H9 (cell line): ENCODE data around the gene RNU1-3. TPM values are rescaled to one million over a fixed set of nuclear protein-coding genes. Genes with fewer than 3 reads are reported as not detected.
"Not testable (repeated sequence)": the region's sequence is repeated elsewhere in the genome, so short reads cannot be mapped to it uniquely, and the experiment has no call there.

ENCODE experiments used
- DNase-seq: peaks from one replicate; pipeline ENCODE4 v3.0.0-alpha.2; 2017
- H2AFZ ChIP-seq: one replicate; pipeline ENCODE4 v1.6.1; 2013; ENCODE audit warnings: mild to moderate bottlenecking, low read length, control low read depth, moderate library complexity
- H2AK5ac ChIP-seq: 2 replicates; pipeline ENCODE4 v1.6.1; 2013; ENCODE audit warnings: low read length, control low read depth, mixed read lengths; ENCODE audit not compliant: insufficient read length
- H2BK120ac ChIP-seq: one replicate; pipeline ENCODE4 v1.6.1; 2013; ENCODE audit warnings: low read depth, mild to moderate bottlenecking, low read length, control low read depth, inconsistent platforms; ENCODE audit not compliant: poor library complexity, severe bottlenecking
- H2BK12ac ChIP-seq: 2 replicates; pipeline ENCODE4 v1.6.1; 2013; ENCODE audit warnings: low read length, control low read depth, mixed read lengths, low read depth; ENCODE audit not compliant: insufficient read length
- H2BK15ac ChIP-seq: 2 replicates; pipeline ENCODE4 v1.6.1; 2013; ENCODE audit warnings: low read depth, low read length, control low read depth
- H2BK20ac ChIP-seq: one replicate; pipeline ENCODE4 v1.6.1; 2013; ENCODE audit warnings: low read depth, mild to moderate bottlenecking, low read length, control low read depth, inconsistent platforms; ENCODE audit not compliant: poor library complexity, severe bottlenecking
- H2BK5ac ChIP-seq: 2 replicates; pipeline ENCODE4 v1.6.1; 2013; ENCODE audit warnings: low read length, control low read depth, mixed read lengths; ENCODE audit not compliant: insufficient read length
- H3K14ac ChIP-seq: 2 replicates; pipeline ENCODE4 v1.6.1; 2013; ENCODE audit warnings: low read length, control low read depth; ENCODE audit not compliant: insufficient read depth
- H3K18ac ChIP-seq: 2 replicates; pipeline ENCODE4 v1.6.1; 2013; ENCODE audit warnings: low read depth, mild to moderate bottlenecking, mixed read lengths, low read length, control low read depth; ENCODE audit not compliant: insufficient read length
- H3K23ac ChIP-seq: 2 replicates; pipeline ENCODE4 v1.6.1; 2013; ENCODE audit warnings: low read length, control low read depth, mixed read lengths, low read depth; ENCODE audit not compliant: insufficient read length
- H3K23me2 ChIP-seq: 2 replicates; pipeline ENCODE4 v1.6.1; 2013; ENCODE audit warnings: low read depth, mild to moderate bottlenecking, mixed read lengths, low read length, control low read depth; ENCODE audit not compliant: insufficient read length, poor library complexity, severe bottlenecking
- H3K27ac ChIP-seq: 2 replicates; pipeline ENCODE4 v1.5.1; 2013; ENCODE audit warnings: low read length, control low read depth, mixed read lengths, low read depth; ENCODE audit not compliant: insufficient read length
- H3K27me3 ChIP-seq: 2 replicates; pipeline ENCODE4 v1.6.1; 2013; ENCODE audit warnings: low read length, control low read depth, inconsistent platforms; ENCODE audit not compliant: insufficient read depth
- H3K4ac ChIP-seq: 2 replicates; pipeline ENCODE4 v1.6.1; 2013; ENCODE audit warnings: low read depth, mild to moderate bottlenecking, control low read depth, inconsistent platforms, low read length, moderate library complexity
- H3K4me1 ChIP-seq: 2 replicates; pipeline ENCODE4 v1.6.1; 2013; ENCODE audit warnings: low read length, control low read depth, inconsistent platforms; ENCODE audit not compliant: insufficient read depth
- H3K4me2 ChIP-seq: 2 replicates; pipeline ENCODE4 v1.6.1; 2013; ENCODE audit warnings: low read length, control low read depth, mixed read lengths; ENCODE audit not compliant: insufficient read length, insufficient read depth
- H3K56ac ChIP-seq: 2 replicates; pipeline ENCODE4 v1.6.1; 2013; ENCODE audit warnings: low read depth, mild to moderate bottlenecking, mixed read lengths, low read length, control low read depth; ENCODE audit not compliant: insufficient read length
- H3K79me1 ChIP-seq: 2 replicates; pipeline ENCODE4 v1.6.1; 2013; ENCODE audit warnings: low read depth, mild to moderate bottlenecking, moderate library complexity, low read length, control low read depth, inconsistent platforms; ENCODE audit not compliant: insufficient read depth, poor library complexity, severe bottlenecking
- H3K79me2 ChIP-seq: 2 replicates; pipeline ENCODE4 v1.6.1; 2013; ENCODE audit warnings: low read length, control low read depth, inconsistent platforms; ENCODE audit not compliant: insufficient read depth
- H3K9ac ChIP-seq: 2 replicates; pipeline ENCODE4 v1.6.1; 2013; ENCODE audit warnings: low read length, control low read depth, mixed read lengths; ENCODE audit not compliant: insufficient read length; ENCODE audit errors: extremely low read depth
- H3K9me3 ChIP-seq: one replicate; pipeline ENCODE4 v1.6.1; 2013; ENCODE audit warnings: low read depth, low read length, inconsistent platforms; ENCODE audit not compliant: control insufficient read depth
- H3T11ph ChIP-seq: one replicate; pipeline ENCODE4 v1.6.1; 2013; ENCODE audit warnings: mild to moderate bottlenecking, low read length, control low read depth, inconsistent platforms
- H4K20me1 ChIP-seq: one replicate; pipeline ENCODE4 v1.6.1; 2013; ENCODE audit not compliant: control insufficient read depth, insufficient read length, insufficient read depth
- H4K5ac ChIP-seq: 2 replicates; pipeline ENCODE4 v1.6.1; 2013; ENCODE audit warnings: low read depth, mild to moderate bottlenecking, mixed read lengths, low read length, control low read depth; ENCODE audit not compliant: insufficient read length
- H4K8ac ChIP-seq: replicated peaks from 2 replicates; pipeline ENCODE4 v1.6.1; 2013; ENCODE audit warnings: low read length, control low read depth, mixed read lengths, low read depth; ENCODE audit not compliant: insufficient read length
- H4K91ac ChIP-seq: 2 replicates; pipeline ENCODE4 v1.6.1; 2013; ENCODE audit warnings: low read depth, mild to moderate bottlenecking, moderate library complexity, mixed read lengths, low read length, control low read depth; ENCODE audit not compliant: insufficient read length
- H3K27ac Mint-ChIP-seq, 3 experiments: 2 replicates in 2 of 3; 3 replicates in 1 of 3; pipeline ENCODE4 v1.8.0; 2020 to 2021; ENCODE audit warnings: mixed read lengths in 3 of 3, mild to moderate bottlenecking in 1 of 3, moderate library complexity in 1 of 3
- H3K27me3 Mint-ChIP-seq: 2 replicates; pipeline ENCODE4 v1.8.0; 2021; ENCODE audit warnings: low read depth, mild to moderate bottlenecking, moderate library complexity, mixed read lengths
- H3K36me3 Mint-ChIP-seq, 3 experiments: 2 replicates in 2 of 3; 3 replicates in 1 of 3; pipeline ENCODE4 v1.8.0; 2020 to 2021; ENCODE audit warnings: low read depth in 3 of 3, mixed read lengths in 3 of 3; ENCODE audit not compliant: insufficient read depth in 1 of 3
- H3K4me1 Mint-ChIP-seq, 2 experiments: 2 replicates each; pipeline ENCODE4 v1.8.0; 2020; ENCODE audit warnings: mixed read lengths in 2 of 2
- H3K4me3 Mint-ChIP-seq, 2 experiments: 2 replicates in 1 of 2; 3 replicates in 1 of 2; pipeline ENCODE4 v1.8.0; 2020 to 2021; ENCODE audit warnings: mild to moderate bottlenecking in 2 of 2, mixed read lengths in 2 of 2, moderate library complexity in 1 of 2
- H3K9me3 Mint-ChIP-seq, 2 experiments: 2 replicates in 1 of 2; 3 replicates in 1 of 2; pipeline ENCODE4 v1.8.0; 2020; ENCODE audit warnings: mild to moderate bottlenecking in 2 of 2, mixed read lengths in 2 of 2, moderate library complexity in 1 of 2
- CTCF ChIP-seq: fragments of 200-600 bp; sonication (generic); conservative IDR thresholded peaks from 3 replicates; pipeline ENCODE4 v1.8.0; 2021; ENCODE audit warnings: antibody characterized with exemption, mild to moderate bottlenecking
- WGBS: extraction: QIAGEN DNeasy Blood & Tissue Kit; methylation state at CpG from one replicate; pipeline ENCODE4 v1.1.7; 2013; ENCODE audit warnings: missing lambda C conversion rate, low lambda C conversion rate, mixed read lengths; ENCODE audit not compliant: insufficient read length; ENCODE audit errors: extremely low coverage; 5-methylcytosine and 5-hydroxymethylcytosine counted together
- total RNA-seq: library from RNA; stranded (reverse); gene quantifications from 2 replicates; pipeline ENCODE4 v1.2.1, GENCODE V29; 2021

Gene RNU1-3
- total RNA-seq, 1 experiment from 2014 or later: 2,051 TPM

DNA sequence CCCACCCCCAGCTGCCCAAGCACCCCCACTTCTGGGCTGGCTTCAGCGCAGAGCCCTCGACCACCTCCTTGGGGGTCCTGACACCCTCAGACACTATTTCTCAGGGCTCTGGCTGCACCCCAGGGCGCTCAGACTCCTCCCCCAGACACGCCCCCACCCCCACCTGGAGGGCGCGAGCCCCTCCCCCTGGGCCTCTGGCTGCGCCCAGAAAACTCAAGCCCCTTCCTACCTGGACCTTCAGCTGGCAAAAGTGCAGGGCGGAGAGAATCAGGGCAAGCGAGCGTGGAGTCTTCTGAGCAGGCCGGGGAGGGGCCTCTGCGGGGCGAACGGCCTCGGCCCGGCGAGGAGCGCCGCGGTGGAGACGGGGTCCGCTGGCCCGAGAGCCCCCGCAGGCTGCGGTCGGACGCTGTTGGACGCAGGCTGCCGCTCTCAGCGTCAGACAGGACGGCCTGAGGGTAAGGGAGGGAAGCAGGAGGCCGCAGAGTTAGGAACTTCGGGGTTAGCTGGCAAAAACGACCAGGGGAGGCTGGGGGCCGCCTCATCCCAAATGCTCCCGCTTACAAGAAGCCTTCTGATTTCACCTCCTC is 36.0 kb downstream of the RNU1-3 start:
- Histone ChIP-seq H2BK5ac (no peak overlapping the region), H3K18ac (no peak overlapping the region), H2BK20ac (no peak overlapping the region), H3K23ac (no peak overlapping the region), H3K14ac (no peak overlapping the region), H3K27ac (no peak overlapping the region), H3K56ac (no peak overlapping the region), H3K4me2 (no peak overlapping the region), H3K23me2 (no peaks in the 10 kb centered on the region), H3K27me3 (no peaks in the 10 kb centered on the region), H3K4me1 (no peaks in the 10 kb centered on the region), H2AK5ac (no peak overlapping the region), H3T11ph (no peak overlapping the region), H3K9me3 (no peaks in the 10 kb centered on the region), H3K79me1 (no peaks in the 10 kb centered on the region), H3K4ac (no peak overlapping the region), H2BK120ac (no peak overlapping the region), H2AFZ (no peak overlapping the region), H2BK12ac (no peak overlapping the region), H4K5ac (no peak overlapping the region), H2BK15ac (no peak overlapping the region), H3K9ac (no peak overlapping the region), H4K20me1 (no peaks in the 10 kb centered on the region), H4K91ac (no peak overlapping the region), H4K8ac (no peak overlapping the region), H3K79me2 (no peaks in the 10 kb centered on the region)
- peaks cover 42 to 82% (median 79%) of the 10 kb centered on the region in 3 experiments for H3K36me3 Mint-ChIP-seq
- H3K9me3 Mint-ChIP-seq: no peaks in the 10 kb centered on the region; a peak in 1 of 5 replicates
- no peaks in the 10 kb centered on the region; a peak in 1 of 4 replicates for H3K4me1 Mint-ChIP-seq
- no peak for TF ChIP-seq CTCF
- DNase-seq: peak; percentile 52
- peak overlapping the region; percentile 36 to 66 (median 45); a peak in 5 of 7 replicates for H3K27ac Mint-ChIP-seq
- no peaks in the 10 kb centered on the region for H3K27me3 Mint-ChIP-seq
- whole genome bisulfite sequencing: no CpG with 5 or more reads among the region's 36 CpGs
- no peak overlapping the region for H3K4me3 Mint-ChIP-seq

GRCh38 chr1:16629916-16630530 is 36.7 kb downstream of the RNU1-3 start:
- H3K4me2 ChIP-seq, H4K5ac ChIP-seq, H2AFZ ChIP-seq, H2BK120ac ChIP-seq, H4K8ac ChIP-seq, H3T11ph ChIP-seq, H2AK5ac ChIP-seq, H3K4me3 Mint-ChIP-seq, H3K4ac ChIP-seq, H2BK20ac ChIP-seq, H3K4me1 ChIP-seq, H4K20me1 ChIP-seq, H3K79me2 ChIP-seq, H3K14ac ChIP-seq, H3K9me3 Mint-ChIP-seq, H3K79me1 ChIP-seq, H3K9ac ChIP-seq, H3K23me2 ChIP-seq, H3K56ac ChIP-seq, H3K23ac ChIP-seq, H2BK15ac ChIP-seq, H3K18ac ChIP-seq, H3K27me3 ChIP-seq, H3K27me3 Mint-ChIP-seq, H3K4me1 Mint-ChIP-seq, H4K91ac ChIP-seq, H2BK5ac ChIP-seq, H3K9me3 ChIP-seq, H2BK12ac ChIP-seq, H3K27ac ChIP-seq: not testable (repeated sequence)
- peak overlapping the region; percentile 45 to 66 (median 55); a peak in 6 of 7 replicates for H3K27ac Mint-ChIP-seq
- WGBS: no CpG with 5 or more reads among the region's 21 CpGs
- peak; percentile 70 for DNase-seq
- H3K36me3 Mint-ChIP-seq: peaks cover 42 to 88% (median 84%) of the 10 kb centered on the region in 3 experiments
